Measurements from ENCODE around the gene RPGR. TPM values are rescaled to one million over a fixed set of nuclear protein-coding genes. Genes with fewer than 3 reads are reported as not detected.

Gene RPGR
- 10 to 100 TPM in 1 of 2 donors, 1 to 10 TPM in 1; 4.3 to 10.0 TPM for polyA plus RNA-seq

DNA sequence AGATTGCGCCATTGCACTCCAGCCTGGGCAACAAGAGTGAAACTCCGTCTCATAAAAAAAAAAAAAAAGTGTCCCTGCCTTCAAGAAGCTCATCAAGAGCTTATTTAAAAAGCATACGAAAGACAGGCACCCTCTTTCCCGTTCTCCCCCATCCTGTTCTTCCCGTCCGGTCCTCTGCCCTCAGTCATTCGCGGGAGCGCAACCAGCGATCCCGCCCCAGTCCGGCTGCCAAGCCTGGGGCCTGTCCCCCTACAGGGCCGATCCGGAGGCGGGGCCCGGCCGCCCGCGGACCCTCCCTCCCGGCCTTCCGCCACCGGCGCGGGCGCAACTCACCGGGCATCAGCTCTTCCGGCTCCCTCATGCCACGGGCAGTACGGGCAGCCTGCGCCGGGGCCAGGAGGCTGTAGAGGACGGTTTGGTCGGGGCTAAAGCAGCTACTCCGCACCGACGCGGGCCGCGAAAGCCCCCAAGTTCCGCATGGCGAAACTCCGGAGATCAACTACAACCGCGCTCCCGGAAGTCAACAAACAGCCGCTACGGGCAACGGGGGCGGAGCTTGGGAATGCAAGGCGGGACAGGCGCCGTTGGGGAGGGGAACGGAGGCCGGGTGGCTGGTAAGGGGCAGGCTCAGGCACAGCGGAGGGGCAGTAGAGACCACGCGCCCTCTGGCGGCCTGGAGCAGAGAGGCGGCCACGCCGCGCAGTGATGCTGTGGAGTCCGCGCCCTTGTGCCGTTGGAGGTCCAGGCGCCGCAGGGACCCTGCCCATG lies at the start of gene RPGR:
TSS of gene RPGR (minus strand) at position 503 of the 768 bp plus-strand sequence. CDS start at position 361, 142 bp downstream.
- Histone ChIP-seq H3K4me3 (ENCODE audit: low read depth in 1 of 2, low read length in 2 of 2) (peak within 1 kb of the TSS; percentile 55 to 87), H3K36me3 (ENCODE audit: control insufficient read depth in 2 of 2, insufficient read depth in 2 of 2, low read length in 1 of 2) (no peaks in the 10 kb centered on the region), H3K9me3 (ENCODE audit: control insufficient read depth in 2 of 2, insufficient read depth in 1 of 2, low read depth in 1 of 2, low read length in 1 of 2) (no peaks in the 10 kb centered on the region), H3K27me3 (ENCODE audit: control insufficient read depth in 1 of 2, insufficient read depth in 2 of 2, low read length in 2 of 2) (no peaks in the 10 kb centered on the region), H3K27ac (ENCODE audit: low read depth in 2 of 2, low read length in 1 of 2) (peak within 1 kb of the TSS; percentile 80 to 86), H3K4me1 (ENCODE audit: control insufficient read depth in 2 of 2, insufficient read depth in 2 of 2, low read length in 1 of 2) (no peaks in the 10 kb centered on the region)
- WGBS, 2 donors, result 0 to 33% methylated on average over 64 to 67 of the region's 67 CpGs

GRCh38 chrX:38376747-38377146 lies 49.4 kb upstream of the RPGR start:
- Histone ChIP-seq H3K9me3 (ENCODE audit: control insufficient read depth in 2 of 2, insufficient read depth in 1 of 2, low read depth in 1 of 2, low read length in 1 of 2) (no peaks in the 10 kb centered on the region), H3K27me3 (ENCODE audit: control insufficient read depth in 1 of 2, insufficient read depth in 2 of 2, low read length in 2 of 2) (peaks cover 0 to 10% of the 10 kb centered on the region in 2 donors), H3K27ac (ENCODE audit: low read depth in 2 of 2, low read length in 1 of 2) (no peak overlapping the region), H3K4me3 (ENCODE audit: low read depth in 1 of 2, low read length in 2 of 2) (no peak overlapping the region), H3K4me1 (ENCODE audit: control insufficient read depth in 2 of 2, insufficient read depth in 2 of 2, low read length in 1 of 2) (no peaks in the 10 kb centered on the region), H3K36me3 (ENCODE audit: control insufficient read depth in 2 of 2, insufficient read depth in 2 of 2, low read length in 1 of 2) (no peaks in the 10 kb centered on the region)
- WGBS, 2 donors, result 47 to 65% methylated on average over 1 of the region's 1 CpG

DNA sequence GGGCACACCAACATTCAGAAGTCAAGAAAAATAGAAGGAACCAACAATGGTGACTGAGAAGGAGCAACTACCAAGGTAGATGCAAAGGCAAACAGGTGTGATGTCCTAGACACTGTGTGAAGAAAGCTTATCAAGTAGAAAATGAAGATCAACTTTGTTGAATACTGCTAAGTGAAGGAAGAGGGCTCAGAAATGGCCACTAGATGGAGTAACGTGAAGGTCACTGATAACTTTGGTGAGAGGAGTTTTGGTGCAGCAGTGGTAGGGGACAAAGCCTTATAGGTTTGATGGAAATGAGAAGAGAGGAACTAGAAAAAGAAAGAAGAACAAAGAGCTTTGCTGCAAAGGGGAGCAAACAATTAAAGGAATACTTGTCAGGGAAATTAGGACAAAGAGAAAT lies 48.6 kb upstream of the RPGR start:
- H3K9me3 ChIP-seq (ENCODE audit: control insufficient read depth in 2 of 2, insufficient read depth in 1 of 2, low read depth in 1 of 2, low read length in 1 of 2), result no peaks in the 10 kb centered on the region
- WGBS, 2 donors, result 23 to 32% methylated on average over 1 of the region's 1 CpG
- H3K27ac ChIP-seq (ENCODE audit: low read depth in 2 of 2, low read length in 1 of 2), result no peak overlapping the region
- H3K4me1 ChIP-seq (ENCODE audit: control insufficient read depth in 2 of 2, insufficient read depth in 2 of 2, low read length in 1 of 2), result no peaks in the 10 kb centered on the region
- no peak overlapping the region for H3K4me3 ChIP-seq (ENCODE audit: low read depth in 1 of 2, low read length in 2 of 2)
- H3K27me3 ChIP-seq (ENCODE audit: control insufficient read depth in 1 of 2, insufficient read depth in 2 of 2, low read length in 2 of 2), result peaks cover 0 to 10% of the 10 kb centered on the region in 2 donors
- no peaks in the 10 kb centered on the region for H3K36me3 ChIP-seq (ENCODE audit: control insufficient read depth in 2 of 2, insufficient read depth in 2 of 2, low read length in 1 of 2)

DNA sequence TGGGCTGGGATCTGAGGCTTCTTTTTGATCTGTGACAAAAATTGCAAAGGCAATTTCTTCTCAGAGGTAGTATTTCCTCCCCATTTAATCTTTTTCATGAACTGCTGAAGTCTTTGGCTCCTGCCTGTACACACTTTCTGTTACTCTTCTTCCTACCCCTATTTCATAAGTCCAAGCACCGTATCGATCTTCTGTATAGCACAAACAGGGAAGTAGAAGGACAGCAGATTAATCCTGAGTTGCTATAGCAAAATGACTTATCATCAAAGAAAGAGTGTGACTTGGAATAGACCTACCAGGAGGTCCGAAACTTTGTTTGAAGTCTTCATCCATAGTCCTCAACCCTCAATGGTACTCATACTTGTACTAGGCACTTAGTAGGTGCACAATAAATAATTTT lies 47.1 kb upstream of the RPGR start:
- H3K4me3 ChIP-seq (ENCODE audit: low read depth in 1 of 2, low read length in 2 of 2), result no peak overlapping the region
- H3K27ac ChIP-seq (ENCODE audit: low read depth in 2 of 2, low read length in 1 of 2), result no peak overlapping the region
- no peaks in the 10 kb centered on the region for H3K36me3 ChIP-seq (ENCODE audit: control insufficient read depth in 2 of 2, insufficient read depth in 2 of 2, low read length in 1 of 2)
- no peaks in the 10 kb centered on the region for H3K9me3 ChIP-seq (ENCODE audit: control insufficient read depth in 2 of 2, insufficient read depth in 1 of 2, low read depth in 1 of 2, low read length in 1 of 2)
- H3K27me3 ChIP-seq (ENCODE audit: control insufficient read depth in 1 of 2, insufficient read depth in 2 of 2, low read length in 2 of 2), result peaks cover 0 to 10% of the 10 kb centered on the region in 2 donors
- WGBS, 2 donors, result 88 to 96% methylated on average over 3 of the region's 3 CpGs
- no peaks in the 10 kb centered on the region for H3K4me1 ChIP-seq (ENCODE audit: control insufficient read depth in 2 of 2, insufficient read depth in 2 of 2, low read length in 1 of 2)

- no peak overlapping the region for H3K27ac ChIP-seq (ENCODE audit: low read depth in 2 of 2, low read length in 1 of 2)
- no peaks in the 10 kb centered on the region for H3K36me3 ChIP-seq (ENCODE audit: control insufficient read depth in 2 of 2, insufficient read depth in 2 of 2, low read length in 1 of 2)
- 59 to 72% methylated on average over 2 of the region's 2 CpGs for WGBS, 2 donors
- H3K27me3 ChIP-seq (ENCODE audit: control insufficient read depth in 1 of 2, insufficient read depth in 2 of 2, low read length in 2 of 2), result peaks cover 0 to 10% of the 10 kb centered on the region in 2 donors
- H3K4me3 ChIP-seq (ENCODE audit: low read depth in 1 of 2, low read length in 2 of 2), result no peak overlapping the region
- H3K4me1 ChIP-seq (ENCODE audit: control insufficient read depth in 2 of 2, insufficient read depth in 2 of 2, low read length in 1 of 2), result no peaks in the 10 kb centered on the region
- H3K9me3 ChIP-seq (ENCODE audit: control insufficient read depth in 2 of 2, insufficient read depth in 1 of 2, low read depth in 1 of 2, low read length in 1 of 2), result no peaks in the 10 kb centered on the region
Observed at GRCh38 chrX:38371641-38372040, 44.3 kb upstream of the RPGR start.

GRCh38 chrX:38368774-38369173 lies 41.5 kb upstream of the RPGR start:
- Histone ChIP-seq H3K27ac (ENCODE audit: low read depth in 2 of 2, low read length in 1 of 2) (no peak overlapping the region), H3K36me3 (ENCODE audit: control insufficient read depth in 2 of 2, insufficient read depth in 2 of 2, low read length in 1 of 2) (no peaks in the 10 kb centered on the region), H3K4me1 (ENCODE audit: control insufficient read depth in 2 of 2, insufficient read depth in 2 of 2, low read length in 1 of 2) (no peaks in the 10 kb centered on the region), H3K4me3 (ENCODE audit: low read depth in 1 of 2, low read length in 2 of 2) (no peak overlapping the region), H3K9me3 (ENCODE audit: control insufficient read depth in 2 of 2, insufficient read depth in 1 of 2, low read depth in 1 of 2, low read length in 1 of 2) (no peaks in the 10 kb centered on the region), H3K27me3 (ENCODE audit: control insufficient read depth in 1 of 2, insufficient read depth in 2 of 2, low read length in 2 of 2) (no peaks in the 10 kb centered on the region)
- WGBS, 2 donors, result 69 to 71% methylated on average over 2 of the region's 2 CpGs

GRCh38 chrX:38365954-38366353 lies 38.6 kb upstream of the RPGR start:
- Histone ChIP-seq H3K4me1 (ENCODE audit: control insufficient read depth in 2 of 2, insufficient read depth in 2 of 2, low read length in 1 of 2) (no peaks in the 10 kb centered on the region), H3K27me3 (ENCODE audit: control insufficient read depth in 1 of 2, insufficient read depth in 2 of 2, low read length in 2 of 2) (no peaks in the 10 kb centered on the region), H3K9me3 (ENCODE audit: control insufficient read depth in 2 of 2, insufficient read depth in 1 of 2, low read depth in 1 of 2, low read length in 1 of 2) (no peaks in the 10 kb centered on the region), H3K4me3 (ENCODE audit: low read depth in 1 of 2, low read length in 2 of 2) (no peak overlapping the region), H3K36me3 (ENCODE audit: control insufficient read depth in 2 of 2, insufficient read depth in 2 of 2, low read length in 1 of 2) (no peaks in the 10 kb centered on the region), H3K27ac (ENCODE audit: low read depth in 2 of 2, low read length in 1 of 2) (no peak overlapping the region)
- WGBS, 2 donors, result 37 to 68% methylated on average over 3 of the region's 3 CpGs

DNA sequence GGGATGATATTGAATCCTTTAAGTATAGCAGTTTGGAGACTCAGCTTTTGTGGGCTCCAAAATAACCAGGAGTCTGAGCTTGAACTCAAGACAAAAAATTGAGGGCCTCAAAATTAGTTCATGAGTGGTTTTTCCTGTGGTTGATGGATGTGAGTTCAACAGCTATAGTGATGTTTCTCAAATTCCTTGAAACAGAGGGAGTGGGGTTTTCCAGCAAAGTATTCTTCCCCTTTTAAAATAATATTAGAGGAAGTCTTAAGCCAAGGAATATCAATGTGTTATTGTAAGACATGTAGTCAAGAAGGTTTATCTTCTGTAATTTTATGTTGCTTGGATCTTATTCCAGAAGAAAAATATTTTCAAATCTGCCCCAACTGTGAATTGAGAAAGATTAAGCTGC lies 35.7 kb upstream of the RPGR start:
- Histone ChIP-seq H3K27me3 (ENCODE audit: control insufficient read depth in 1 of 2, insufficient read depth in 2 of 2, low read length in 2 of 2) (no peaks in the 10 kb centered on the region), H3K4me1 (ENCODE audit: control insufficient read depth in 2 of 2, insufficient read depth in 2 of 2, low read length in 1 of 2) (no peaks in the 10 kb centered on the region), H3K9me3 (ENCODE audit: control insufficient read depth in 2 of 2, insufficient read depth in 1 of 2, low read depth in 1 of 2, low read length in 1 of 2) (no peaks in the 10 kb centered on the region), H3K4me3 (ENCODE audit: low read depth in 1 of 2, low read length in 2 of 2) (no peak overlapping the region), H3K27ac (ENCODE audit: low read depth in 2 of 2, low read length in 1 of 2) (no peak overlapping the region), H3K36me3 (ENCODE audit: control insufficient read depth in 2 of 2, insufficient read depth in 2 of 2, low read length in 1 of 2) (no peaks in the 10 kb centered on the region)

GRCh38 chrX:38357747-38358673 lies 30.7 kb upstream of the RPGR start:
- WGBS, 2 donors, result 46 to 52% methylated on average over 4 of the region's 4 CpGs
- Histone ChIP-seq H3K27me3 (ENCODE audit: control insufficient read depth in 1 of 2, insufficient read depth in 2 of 2, low read length in 2 of 2) (peaks cover 0 to 4% of the 10 kb centered on the region in 2 donors), H3K9me3 (ENCODE audit: control insufficient read depth in 2 of 2, insufficient read depth in 1 of 2, low read depth in 1 of 2, low read length in 1 of 2) (no peaks in the 10 kb centered on the region), H3K4me1 (ENCODE audit: control insufficient read depth in 2 of 2, insufficient read depth in 2 of 2, low read length in 1 of 2) (no peaks in the 10 kb centered on the region), H3K27ac (ENCODE audit: low read depth in 2 of 2, low read length in 1 of 2) (no peak overlapping the region), H3K36me3 (ENCODE audit: control insufficient read depth in 2 of 2, insufficient read depth in 2 of 2, low read length in 1 of 2) (no peaks in the 10 kb centered on the region), H3K4me3 (ENCODE audit: low read depth in 1 of 2, low read length in 2 of 2) (no peak overlapping the region)
